ENCODE results near the gene COPS3.

DNA sequence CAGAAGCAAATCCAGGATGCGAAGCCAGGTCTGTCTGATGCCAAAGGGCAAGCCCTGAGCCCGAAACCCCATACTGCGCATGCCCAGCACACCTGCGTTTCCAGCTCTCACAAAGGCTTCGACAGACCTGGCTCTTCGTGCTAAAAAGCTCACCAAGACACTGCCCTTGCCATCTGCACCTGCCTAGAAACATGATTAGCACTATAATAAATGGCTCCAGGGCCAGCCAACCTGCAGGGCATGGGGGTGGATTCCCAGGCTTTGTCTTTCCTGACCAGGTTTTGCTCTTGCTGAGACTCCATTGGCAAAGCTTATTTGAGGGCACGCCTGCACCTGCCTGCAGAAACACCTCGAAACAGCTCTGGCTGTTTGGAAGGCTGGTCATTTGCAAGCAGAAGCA lies 60.5 kb downstream of the COPS3 start:
- TF ChIP-seq POLR2A (IDR thresholded peaks at IDR 0.05) (no peak), CTCF (IDR thresholded peaks at IDR 0.05) (no peak)
